Activated T-cell treated with anti-CD3 and anti-CD28 coated beads, Interleukin-2, amount 50 U/mL, for 48 hours (primary cell): ENCODE measurements around the gene TOMM70.

Source experiments
- DNase-seq, 2 experiments: peaks; one replicate each; pipeline ENCODE4 v3.0.0-alpha.2; 2020

The TOMM70 gene

DNA sequence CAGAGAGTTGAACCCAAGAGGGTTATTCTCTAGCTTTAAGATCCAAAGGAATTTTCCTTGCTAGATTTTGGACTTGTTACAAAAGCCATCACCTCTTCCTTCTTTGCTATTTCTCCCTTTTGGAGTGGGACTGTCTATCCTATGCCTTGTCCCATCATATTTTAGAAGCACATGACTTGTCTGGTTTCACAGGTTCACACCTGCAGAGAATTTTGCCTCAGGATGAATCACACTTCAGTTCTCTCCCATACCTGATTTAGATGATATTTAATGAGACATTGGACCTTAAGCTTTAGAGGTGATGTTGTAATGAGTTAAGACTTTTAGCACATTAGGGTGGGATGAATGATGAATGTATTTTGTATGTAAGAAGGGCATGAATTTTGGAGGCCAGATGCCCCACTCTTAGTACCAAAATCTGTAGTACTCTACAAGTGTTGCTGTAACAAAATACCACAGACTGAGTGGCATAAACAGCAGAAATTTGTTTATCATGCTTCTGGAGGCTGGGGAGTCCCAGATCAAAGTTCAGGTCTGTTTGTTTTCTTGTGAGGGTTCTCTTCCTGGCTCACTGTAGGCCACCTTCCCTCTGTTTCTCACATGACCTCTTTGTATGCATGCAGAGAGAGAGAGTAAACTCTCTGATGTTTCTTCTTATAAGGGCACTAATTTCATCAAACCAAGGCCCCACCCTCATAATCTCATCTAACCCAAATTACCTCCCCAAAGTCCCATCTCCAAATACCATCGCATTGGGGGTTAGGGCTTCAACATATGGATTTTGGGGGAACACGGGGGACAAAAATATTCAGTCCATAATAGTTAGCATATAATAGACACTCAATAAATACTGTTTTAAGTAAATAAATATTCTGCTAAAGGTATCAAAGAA, 10.4 kb upstream of the TOMM70 start:
- no peak for DNase-seq

DNA sequence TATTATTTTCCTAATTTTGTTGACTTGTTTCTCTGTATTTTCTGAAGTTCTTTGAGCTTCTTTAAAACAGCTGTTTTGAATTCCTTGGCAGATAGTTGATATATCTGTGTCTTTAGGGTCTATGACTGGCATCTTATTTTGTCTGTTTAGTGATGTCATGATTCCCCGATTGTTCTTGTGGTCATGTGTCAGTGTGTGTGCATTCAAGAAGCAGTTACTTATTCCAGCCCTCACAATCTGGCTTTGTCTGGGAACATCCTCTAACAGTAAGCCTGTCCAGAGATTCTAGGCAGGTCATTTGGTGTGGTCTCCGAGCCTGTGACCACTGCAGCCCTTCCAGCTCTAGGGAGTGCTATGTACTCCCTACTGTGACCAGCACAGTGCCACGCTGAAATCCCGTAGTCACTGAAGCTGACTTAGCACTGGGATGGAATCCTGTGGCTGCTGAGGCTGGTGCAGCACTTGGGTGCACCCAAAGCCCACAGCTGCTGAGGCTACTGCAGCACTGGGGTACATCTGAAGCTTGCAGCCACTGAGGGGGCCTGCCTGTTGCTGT, 7.2 kb upstream of the TOMM70 start:
- no peak for DNase-seq

DNA sequence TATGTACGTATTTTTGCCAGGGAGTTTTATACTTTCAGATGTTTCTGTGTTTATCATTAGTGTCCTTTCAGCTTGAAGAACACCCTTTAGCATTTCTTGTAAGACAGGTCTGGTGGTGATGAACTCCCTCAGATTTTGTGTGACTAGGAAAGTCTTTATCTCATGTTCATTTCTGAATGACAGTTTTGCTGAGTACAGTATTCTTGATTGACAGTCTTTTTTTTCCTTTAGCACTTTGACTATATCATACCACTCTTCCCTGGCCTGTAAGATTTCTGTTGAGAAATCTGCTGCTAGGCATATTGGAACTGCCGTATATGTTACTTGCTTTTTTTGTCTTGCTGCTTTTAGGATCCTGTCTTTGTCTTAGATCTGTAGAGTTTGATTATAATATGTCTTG, 6.3 kb upstream of the TOMM70 start:
- DNase-seq: no peak

DNA sequence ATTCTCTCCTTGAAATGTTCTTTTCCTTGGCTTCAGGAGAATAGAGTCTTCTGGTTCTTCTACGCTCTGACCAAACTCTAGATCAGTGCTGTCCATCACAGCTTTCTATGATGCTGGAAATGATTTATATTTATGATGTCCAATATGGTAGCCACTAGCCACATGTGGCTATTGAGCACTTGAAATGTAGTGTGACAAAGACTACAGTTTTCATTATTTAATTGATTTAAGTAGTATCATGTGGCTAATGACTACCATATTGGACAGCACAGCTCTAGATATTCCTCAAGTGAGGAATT, 3.3 kb upstream of the TOMM70 start:
- no peak for DNase-seq

DNA sequence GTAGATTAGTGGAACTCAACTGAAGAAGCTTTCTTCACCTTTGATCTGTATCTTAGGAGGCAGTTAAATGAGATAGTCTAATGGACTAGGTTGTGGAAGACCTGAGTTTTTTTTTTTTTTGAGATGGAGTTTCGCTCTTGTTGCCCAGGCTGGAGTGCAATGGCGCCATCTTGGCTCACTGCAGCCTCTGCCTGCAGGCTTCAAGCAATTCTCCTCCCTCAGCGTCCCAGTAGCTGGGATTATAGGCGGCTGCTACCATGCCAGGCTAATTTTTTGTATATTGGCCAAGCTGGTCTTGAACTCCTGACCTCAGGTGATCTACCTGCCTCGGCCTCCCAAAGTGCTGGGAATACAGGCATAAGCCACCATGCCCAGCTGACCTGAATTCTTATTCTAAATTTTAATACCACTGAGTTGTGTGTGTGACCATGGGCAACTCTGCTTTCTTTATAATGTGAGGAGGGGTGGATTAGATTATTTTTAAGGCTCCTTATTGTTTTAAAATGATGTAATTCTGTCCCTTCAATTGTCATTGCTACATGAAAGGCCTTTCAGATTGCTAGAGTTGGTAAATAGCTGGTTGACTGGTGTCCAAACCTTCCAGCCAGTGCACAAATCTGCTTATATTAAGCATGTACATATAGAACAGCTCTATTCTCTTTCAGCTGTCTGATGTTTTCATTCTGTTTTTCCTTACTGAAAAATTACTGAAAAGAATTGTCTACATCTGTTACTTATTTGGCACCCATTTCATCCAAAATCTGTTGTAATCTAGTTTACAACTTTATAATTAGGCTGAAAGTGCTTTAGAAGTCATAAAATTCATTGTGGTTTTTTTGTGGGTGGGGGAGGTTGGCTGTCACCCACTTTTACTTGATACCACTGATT, 2.7 kb upstream of the TOMM70 start:
- DNase-seq: peak in 1 of 2 experiments; percentile 21

DNA sequence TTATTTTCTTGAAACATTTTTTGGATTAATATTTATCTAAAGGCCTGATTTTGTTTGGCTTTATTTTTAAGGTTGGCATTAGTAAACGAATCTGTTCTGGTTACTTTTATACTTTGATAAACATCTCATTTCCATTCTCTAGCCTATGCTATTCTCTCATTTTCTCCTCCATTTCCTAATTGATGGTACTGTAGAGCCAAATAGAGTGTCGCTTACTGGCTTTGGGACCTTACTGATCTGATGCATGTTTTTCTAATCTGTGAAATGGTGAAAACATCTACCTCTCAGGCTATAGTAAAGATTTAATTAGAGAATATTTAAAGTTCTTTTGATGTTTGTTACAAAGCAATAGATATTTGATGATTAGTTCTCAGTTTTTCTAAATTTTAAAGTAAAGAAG, 2.0 kb upstream of the TOMM70 start:
- no peak for DNase-seq

DNA sequence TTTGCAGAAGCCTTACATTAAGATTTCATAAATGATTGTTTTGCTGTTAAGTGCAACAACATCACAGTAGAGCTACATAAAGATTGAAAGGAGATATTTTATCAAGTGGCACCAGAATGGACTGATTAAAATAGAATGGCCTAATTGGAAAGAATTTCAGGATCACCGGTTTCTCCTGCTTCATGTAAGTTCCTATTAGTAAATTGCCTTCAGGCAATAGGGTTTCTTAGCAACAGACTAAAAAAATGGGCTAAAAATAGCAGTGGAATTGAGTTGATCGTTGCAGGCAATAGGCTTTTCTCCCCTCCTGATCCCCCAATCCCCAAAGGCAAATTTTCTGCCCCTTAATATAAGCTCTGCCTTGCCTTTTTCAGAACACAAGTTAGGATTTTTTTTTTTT, 1.4 kb upstream of the TOMM70 start:
- no peak for DNase-seq

DNA sequence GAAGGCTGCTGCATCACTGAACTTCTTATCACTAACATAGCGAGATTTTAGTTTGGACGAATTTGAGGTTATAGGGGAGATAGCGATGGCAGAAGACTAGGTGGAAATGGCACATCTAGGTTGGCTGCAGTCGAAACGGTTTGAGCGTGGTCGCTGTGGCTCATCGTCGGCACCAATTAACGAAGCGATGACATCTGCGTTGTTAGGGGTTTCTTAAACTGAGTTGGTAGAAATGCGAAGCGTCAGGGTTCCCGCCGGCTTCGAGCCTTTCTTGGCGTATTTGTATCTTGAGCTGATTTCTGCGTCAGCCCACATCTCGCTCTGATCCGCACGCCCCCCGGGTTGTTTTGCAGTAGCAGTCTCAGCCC, 769 bp upstream of the TOMM70 start:
- DNase-seq: no peak

DNA sequence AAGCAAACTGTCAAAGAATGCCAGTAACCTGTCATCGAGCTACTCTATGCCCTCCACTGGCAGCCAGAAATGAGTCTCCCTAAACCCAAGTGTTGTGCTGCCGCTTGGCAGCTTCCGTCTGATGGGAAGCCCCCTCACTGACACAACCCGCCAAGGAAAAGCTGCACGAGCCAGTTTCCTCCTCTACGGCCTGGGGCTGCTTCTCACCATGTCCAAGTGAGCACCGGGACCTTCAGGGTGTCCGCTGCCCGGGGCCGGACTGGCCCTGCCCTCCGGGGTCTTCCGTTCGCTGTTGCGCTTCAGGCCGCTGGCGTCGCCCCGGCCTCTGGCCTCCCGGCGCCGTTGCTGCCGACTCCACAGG, 490 bp downstream of the TOMM70 start:
- DNase-seq: peak; percentile 51 to 56

DNA sequence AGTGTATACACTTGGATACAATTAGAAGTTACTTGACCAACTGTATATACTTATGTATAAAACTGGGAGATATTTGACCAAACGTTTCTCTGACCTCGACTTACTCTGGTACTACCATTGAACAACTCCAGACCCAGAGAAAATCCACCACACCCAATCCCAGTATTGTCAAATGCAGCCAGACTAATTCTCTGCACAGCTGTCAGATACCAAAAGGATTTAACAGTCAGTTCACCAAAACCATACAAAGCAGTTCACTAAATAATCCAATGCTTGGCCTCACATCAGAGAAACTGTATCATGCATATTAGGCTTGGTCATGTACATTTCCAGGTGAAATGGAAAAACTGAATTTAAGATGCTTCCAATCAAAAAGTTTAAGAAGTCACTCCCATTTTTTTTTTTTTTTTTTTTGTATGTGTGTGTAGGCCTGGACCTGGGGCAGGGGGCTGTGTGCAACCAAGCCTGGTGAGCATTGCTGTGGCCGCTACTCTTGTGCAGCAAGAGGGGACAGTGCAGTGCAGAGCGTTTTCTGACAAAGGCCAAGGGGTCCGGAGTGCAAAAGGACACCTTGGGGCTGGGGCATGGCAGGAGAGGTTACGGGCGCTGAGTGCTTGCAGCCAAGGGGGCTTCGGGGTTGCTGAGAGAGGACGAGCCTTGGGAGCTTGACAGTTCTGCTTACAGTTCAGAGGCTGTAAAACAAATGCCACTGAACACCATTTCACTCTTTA, 1.4 kb downstream of the TOMM70 start:
- no peak for DNase-seq

DNA sequence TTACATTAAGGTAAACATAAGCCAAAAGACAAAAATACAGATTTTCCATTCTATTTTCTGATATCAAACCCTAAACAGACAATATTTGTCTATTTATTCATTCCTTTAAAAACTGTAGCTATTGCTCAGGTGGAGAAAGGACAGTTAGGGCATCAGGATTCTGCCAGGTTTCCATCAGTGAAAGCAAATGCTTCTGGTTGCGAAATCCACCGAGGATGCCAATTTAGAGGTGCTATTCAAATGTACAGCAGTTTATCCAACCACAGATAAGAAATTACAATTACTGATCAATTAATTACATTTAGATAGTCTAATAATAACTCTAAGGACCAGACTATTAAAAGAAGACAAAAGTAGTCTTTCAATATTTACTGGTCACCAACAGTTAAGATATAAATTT, 3.9 kb downstream of the TOMM70 start:
- no peak for DNase-seq

DNA sequence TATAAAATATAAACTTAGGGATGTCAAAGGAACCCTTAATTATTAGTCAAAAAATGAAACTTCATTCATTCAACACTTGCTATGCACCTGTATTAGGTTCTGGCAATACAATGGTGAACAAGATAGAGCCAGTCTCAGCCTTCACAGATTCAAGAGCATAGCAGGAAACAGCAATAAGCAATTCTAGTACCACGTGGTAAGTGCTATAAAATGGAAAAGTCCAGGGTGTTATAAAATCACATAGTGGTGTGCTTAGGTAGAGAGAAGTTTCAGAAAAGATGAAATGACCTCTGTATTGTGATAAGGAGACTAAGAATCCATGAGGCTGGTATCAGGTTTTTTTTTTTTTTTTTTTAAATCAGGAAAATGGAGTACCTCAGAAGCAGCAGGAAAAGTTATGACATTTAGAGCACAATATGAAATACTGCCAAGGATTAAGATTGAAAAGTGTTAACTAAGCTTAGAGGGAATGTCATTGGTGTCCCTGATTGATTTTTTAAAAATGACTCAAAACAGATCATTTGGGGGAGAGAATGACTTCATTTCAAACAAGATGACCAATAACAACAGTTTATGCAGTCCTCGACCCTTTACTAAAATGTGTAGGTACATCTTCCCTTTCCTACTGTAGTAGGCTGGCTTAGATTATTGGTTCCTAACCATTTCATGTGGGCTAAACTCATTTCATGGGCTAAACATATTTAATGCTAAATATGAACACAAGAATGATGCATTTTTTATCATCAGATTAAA, 5.0 kb downstream of the TOMM70 start:
- no peak for DNase-seq

DNA sequence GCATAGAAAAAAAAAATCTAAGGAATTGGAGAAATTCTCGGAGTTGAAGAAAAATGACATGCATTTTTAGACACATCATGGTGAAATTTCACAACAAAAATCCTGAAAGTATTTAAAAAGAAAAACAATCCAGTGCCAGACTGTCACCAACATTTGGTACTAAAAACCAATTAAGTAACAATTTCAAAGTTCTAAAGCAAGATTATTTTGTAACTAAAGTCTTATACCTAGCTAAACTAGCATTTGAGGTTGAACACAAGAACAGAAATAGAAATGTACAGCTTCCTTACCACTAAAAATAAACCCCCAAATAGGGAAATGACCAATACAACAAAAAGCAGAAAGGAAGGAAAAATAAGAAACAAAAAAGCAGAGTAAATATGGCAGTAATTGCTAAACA, 11.9 kb downstream of the TOMM70 start:
- DNase-seq: no peak

DNA sequence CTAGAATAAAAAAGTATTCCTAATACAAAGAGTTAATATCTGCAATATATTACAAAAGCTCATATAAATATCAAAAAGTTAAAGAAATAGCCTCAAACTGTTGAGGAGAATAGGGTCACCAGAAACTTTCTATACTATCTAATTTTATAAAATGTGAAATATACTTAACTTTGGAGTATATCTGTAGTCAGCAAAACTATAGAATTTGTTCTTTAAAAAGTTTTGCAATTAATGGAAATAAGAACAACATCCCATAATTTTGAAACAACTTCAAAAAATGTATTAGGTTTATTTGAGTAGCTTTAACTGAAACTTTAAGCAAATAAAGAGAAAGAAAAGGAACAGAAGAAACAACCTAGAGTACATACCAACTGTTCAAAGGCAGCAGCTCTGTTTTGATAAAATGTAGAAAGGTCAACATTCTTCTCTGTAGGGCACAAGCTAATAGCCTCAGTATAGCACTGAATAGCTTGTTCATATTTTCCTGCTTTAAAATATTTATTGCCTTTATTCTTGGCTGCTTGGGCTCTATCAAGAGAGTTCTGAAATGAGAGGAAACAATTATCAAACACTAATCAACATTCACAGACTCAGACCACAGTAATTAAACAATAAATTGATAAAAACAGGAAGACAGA, 14.3 kb downstream of the TOMM70 start:
- DNase-seq: no peak

DNA sequence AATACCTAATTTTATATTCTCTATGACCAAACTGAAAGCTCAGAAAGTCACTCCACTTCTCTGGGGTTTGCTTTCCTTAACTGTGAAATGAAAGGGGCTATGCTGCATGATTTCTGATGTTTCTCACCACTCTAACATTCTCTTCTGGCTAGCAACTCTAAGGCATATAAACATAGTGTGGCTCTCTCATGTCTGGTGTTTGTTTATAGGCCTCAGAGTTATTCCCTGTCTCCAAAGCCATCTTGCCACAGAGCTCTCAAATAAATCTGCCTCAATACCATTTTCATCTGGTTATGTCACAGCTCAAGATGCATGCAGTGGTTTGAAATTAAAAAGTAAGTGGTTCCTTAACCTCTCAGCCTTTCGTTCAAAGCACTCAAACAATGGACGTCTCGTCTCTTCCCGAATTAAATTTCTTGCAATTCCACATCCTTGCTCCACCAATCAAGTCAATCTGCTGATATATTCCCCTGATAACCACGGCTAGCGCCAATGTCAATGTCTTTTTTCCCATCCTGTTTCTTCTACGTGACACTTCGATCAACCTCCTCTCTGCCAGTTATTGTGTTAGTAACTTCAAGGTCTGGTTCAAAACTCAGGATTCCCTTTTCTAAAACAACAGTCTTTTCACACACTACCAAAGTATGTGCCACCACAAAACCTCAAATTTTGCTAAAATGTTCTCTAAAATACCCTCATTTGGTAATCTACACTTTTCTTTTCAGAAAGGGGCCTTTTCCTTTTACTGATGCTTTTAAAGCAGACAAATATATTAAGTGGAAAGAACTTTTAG, 16.0 kb downstream of the TOMM70 start:
- DNase-seq: no peak

DNA sequence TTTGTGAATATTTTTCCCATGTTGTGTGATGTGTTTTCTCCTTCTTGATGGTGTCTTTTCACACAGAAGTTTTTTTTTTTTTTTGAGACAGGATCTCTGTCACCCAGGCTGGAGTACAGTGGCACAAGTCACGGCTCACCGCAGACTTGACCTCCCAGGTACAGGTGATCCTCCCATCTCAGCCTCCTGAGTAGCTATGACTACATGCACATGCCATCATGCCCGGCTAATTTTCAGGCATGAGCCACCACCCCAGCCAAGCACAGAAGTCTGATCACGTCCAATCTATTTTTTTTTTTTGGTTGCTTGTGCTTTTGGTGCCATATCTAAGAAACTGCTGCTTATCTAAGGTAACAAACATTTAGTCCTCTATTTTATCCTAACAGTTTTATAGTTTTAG, 24.6 kb downstream of the TOMM70 start:
- no peak for DNase-seq

DNA sequence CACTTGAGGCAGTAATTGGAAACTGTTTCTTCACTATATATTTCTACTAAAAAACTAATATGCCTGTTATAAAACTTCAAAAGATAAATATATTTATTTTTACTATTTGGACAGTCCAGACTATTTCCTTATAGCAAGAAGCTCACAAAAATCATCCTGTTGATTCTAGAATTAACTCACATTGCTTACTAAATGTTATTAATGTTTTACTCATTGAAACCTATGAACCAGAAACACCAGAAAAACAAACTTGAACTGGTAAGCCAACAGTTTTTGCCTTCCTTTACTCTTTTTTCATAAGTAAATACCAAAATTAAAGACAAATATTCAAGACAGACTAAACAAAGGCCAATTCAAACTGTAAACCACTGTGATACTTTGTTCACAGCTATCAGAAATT, 26.4 kb downstream of the TOMM70 start:
- no peak for DNase-seq

DNA sequence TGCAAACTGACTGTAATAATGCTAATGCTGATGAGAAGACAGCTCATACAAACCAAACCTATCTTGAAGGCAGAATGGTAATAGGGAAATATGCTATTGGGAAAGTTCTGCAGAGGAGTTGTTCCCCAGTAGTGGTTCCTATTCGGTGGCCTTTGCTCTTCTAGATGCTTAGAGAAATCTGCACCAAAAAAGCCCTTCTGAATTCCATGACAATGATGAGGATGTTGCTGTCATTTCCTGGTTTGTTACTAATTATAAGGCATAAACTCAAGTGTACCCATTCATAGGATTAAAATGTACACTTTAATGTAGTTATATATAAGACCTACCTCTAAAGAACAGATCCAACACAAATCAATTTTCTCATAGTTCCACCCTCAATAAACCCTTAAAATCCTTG, 30.1 kb downstream of the TOMM70 start:
- DNase-seq: no peak

DNA sequence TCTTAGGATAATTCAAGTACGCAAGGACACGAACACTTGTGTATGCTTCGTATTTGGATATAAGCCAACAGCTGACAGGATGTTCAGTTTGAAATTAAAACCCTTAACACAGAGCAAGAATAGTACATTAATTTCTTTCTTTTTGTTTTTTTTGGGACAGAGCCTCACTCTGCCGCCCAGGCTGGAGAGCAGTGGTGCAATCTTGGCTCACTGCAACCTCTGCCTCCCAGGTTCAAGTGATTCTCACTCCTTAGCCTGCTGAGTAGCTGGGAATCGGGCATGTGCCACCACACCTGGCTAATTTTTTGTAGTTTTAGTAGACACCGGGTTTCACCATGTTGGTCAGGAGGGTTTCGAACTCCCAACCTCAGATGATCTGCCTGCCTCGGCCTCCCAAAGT, 32.4 kb downstream of the TOMM70 start:
- no peak for DNase-seq

DNA sequence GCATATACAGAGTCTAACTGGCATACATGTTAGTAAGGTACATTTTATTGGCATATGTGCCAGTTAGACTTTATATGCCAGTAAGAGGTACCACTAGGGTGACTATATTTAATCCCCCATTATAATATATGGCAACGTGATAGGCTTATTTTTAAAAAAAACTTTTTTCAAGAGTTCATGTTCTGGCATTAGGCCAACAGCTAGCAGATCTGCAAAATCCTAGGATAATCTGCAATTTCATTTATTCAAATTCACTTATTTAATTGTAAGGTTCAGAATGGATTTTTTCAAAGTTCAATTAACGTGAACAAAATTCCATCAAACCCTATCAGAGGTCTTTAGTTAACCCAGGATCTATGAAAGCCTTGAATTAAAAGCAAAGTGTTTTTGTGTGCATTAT, 34.5 kb downstream of the TOMM70 start:
- no peak for DNase-seq

DNA sequence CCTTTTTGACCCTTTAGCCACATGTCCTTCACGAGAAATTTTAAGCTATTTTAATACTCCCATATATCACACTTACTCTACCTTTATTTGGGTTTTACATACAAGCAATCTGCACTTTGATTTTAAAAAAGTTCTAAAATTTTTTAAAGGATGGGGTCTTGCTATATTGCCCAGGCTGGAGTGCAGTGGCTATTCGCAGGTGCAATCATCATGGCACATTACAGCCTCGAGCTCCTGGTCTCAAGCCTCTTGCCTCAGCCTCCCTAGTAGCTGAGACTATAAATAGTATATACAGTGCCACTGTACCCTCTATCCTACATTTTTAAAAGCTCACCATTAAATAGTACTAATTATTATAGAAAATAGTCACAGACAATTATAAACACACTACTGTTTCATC, 36.5 kb downstream of the TOMM70 start:
- DNase-seq: no peak
